Epithelial cell of proximal tubule (primary cell): Measurements from ENCODE around the gene NIPBL. TPM values are rescaled to one million over a fixed set of nuclear protein-coding genes. Genes with fewer than 3 reads are reported as not detected.
"Not testable (repeated sequence)": the region's sequence is repeated elsewhere in the genome, so short reads cannot be mapped to it uniquely, and the experiment has no call there.

ENCODE experiments used
- DNase-seq: peaks from one replicate; pipeline ENCODE4 v3.0.0-alpha.2; 2011; ENCODE audit warnings: low read depth
- H3K4me3 ChIP-seq: 2 replicates; pipeline ENCODE4 v1.5.1; 2011; ENCODE audit warnings: low read depth, mild to moderate bottlenecking, low read length
- total RNA-seq: library from RNA; depleted of rRNA; stranded (reverse); fragments of >200 nt; gene quantifications from 2 replicates; pipeline ENCODE4 v1.2.3, GENCODE V29; 2015
- TF ChIP-seq, protein P1 (sequence below): conservative IDR thresholded peaks from 2 replicates; pipeline ENCODE4 v1.5.1; 2012; ENCODE audit warnings: low read depth, mild to moderate bottlenecking, low read length

Gene NIPBL
- total RNA-seq, 1 donor from 2014 or later = 6.9 TPM

DNA sequence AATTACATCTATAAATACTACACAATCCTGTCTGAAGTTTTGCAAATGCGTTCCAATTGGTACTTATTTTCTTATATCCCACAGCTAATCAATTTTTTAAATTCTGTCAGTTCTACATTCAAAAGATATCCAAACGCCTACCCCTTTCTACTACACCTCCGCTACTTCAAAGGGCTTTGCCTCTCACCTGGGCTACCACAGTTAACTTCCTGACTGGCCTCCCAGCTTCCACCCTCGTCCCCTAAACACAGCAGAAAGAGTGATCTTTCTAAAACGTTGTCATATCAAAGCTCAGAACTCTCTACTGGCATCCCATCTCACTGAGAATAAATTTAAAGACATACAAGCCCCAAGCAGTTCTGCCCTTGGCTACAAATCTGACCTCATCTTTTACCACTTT lies 32.3 kb upstream of the NIPBL start:
- no peak for DNase-seq
- TF ChIP-seq, protein P1, sequence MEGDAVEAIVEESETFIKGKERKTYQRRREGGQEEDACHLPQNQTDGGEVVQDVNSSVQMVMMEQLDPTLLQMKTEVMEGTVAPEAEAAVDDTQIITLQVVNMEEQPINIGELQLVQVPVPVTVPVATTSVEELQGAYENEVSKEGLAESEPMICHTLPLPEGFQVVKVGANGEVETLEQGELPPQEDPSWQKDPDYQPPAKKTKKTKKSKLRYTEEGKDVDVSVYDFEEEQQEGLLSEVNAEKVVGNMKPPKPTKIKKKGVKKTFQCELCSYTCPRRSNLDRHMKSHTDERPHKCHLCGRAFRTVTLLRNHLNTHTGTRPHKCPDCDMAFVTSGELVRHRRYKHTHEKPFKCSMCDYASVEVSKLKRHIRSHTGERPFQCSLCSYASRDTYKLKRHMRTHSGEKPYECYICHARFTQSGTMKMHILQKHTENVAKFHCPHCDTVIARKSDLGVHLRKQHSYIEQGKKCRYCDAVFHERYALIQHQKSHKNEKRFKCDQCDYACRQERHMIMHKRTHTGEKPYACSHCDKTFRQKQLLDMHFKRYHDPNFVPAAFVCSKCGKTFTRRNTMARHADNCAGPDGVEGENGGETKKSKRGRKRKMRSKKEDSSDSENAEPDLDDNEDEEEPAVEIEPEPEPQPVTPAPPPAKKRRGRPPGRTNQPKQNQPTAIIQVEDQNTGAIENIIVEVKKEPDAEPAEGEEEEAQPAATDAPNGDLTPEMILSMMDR = no peak
- no peak overlapping the region for H3K4me3 ChIP-seq

DNA sequence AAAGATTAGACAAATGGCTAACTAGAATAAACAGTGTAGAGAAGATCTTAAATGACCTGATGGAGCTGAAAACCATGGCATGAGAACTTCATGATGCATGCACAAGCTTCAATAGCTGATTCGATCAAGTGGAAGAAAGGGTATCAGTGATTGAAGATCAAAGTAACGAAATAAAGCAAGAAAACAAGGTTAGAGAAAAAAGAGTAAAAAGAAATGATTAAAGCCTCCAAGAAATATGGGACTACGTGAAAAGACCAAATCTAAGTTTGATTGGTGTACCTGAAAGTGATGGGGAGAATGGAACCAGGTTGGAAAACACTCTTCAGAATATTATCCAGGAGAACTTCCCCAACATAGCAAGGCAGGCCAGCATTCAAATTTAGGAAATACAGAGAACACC lies 28.0 kb upstream of the NIPBL start:
- not testable (repeated sequence) for H3K4me3 ChIP-seq, DNase-seq

DNA sequence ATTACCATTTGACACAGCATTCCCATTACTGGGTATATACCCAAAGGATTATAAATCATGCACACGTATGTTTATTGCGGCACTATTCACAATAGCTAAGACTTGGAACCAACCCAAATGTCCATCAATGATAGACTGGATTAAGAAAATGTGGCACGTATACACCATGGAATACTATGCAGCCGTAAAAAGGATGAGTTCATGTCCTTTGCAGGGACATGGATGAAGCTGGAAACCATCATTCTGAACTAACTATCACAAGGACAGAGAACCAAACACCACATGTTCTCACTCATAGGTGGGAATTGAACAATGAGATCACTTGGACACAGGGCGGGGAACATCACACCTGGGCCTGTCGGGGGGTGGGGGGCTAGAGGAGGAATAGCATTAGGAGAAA lies 23.7 kb upstream of the NIPBL start:
- not testable (repeated sequence) for DNase-seq, H3K4me3 ChIP-seq

DNA sequence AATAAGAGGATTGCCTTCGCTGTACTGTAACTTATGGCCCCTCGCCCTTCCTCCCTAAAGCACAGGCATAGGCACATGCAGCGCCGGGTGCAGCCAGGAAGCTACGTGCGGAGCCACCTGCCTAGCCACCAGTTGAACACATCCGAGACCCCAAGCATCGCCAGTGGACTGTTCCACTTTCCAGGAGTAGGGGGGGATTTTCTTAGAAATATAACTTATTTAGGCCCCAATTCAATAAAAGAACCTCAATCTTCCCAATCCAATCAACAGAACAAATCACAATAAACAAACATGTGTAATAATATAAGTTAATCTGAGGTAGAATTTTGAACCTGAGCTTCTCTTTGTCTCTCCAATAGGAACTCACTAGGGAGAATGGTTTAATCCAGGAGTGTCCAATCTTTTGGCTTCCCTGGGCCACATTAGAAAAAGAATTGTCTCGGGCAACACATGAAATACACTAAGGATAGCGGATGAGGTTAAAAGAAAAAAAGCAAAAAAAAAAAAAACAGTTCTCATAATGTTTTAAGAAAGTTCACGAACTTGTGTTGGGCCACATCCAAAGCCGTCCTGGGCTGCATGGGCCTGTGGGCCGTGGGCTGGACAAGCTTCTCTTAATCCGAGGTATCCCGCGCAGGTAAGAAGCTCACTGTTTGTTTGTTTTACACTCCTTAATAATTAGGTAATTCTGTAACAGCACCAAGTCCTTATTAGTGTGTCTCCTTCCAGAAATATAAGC lies 22.0 kb upstream of the NIPBL start:
- TF ChIP-seq, protein P1 = no peak
- H3K4me3 ChIP-seq = no peak overlapping the region
- no peak for DNase-seq

DNA sequence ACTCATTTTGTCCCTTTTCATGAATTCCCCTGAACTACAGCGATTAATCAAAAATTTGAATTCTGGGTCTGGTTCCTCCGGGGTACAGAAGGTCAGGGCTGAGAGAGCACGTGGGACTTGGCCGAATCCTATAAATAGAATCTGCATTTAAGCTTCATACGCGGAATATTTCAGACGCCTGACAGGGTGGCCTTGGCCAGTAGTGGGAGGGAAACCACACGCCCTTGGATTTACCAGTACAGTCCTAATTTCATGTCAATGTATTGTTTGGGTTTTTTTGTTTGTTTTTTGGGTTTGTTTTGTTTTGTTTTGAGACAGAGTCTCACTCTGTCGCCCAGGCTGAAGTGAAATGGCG lies 21.5 kb upstream of the NIPBL start:
- TF ChIP-seq, protein P1 = no peak
- DNase-seq = no peak
- H3K4me3 ChIP-seq = no peak overlapping the region

DNA sequence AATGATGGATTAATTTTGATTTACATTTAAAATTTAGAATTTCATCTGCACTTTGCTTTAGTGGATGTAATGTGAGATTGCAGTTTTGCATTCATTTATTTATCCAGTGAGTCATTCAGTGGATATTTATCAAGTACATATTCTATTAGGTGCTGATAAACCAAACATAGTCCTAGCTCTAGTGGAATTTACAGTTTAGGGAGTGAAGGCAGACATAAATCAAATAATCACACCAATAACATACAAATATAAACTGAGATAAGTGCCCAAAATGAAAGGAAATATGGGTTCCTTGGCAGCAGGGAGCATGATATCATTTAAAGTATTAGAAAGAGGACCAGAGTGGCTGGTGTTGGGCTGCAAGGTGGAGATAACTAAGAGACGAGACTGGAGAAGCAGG lies 14.7 kb upstream of the NIPBL start:
- TF ChIP-seq, protein P1 = no peak
- DNase-seq = no peak
- H3K4me3 ChIP-seq = no peak overlapping the region

DNA sequence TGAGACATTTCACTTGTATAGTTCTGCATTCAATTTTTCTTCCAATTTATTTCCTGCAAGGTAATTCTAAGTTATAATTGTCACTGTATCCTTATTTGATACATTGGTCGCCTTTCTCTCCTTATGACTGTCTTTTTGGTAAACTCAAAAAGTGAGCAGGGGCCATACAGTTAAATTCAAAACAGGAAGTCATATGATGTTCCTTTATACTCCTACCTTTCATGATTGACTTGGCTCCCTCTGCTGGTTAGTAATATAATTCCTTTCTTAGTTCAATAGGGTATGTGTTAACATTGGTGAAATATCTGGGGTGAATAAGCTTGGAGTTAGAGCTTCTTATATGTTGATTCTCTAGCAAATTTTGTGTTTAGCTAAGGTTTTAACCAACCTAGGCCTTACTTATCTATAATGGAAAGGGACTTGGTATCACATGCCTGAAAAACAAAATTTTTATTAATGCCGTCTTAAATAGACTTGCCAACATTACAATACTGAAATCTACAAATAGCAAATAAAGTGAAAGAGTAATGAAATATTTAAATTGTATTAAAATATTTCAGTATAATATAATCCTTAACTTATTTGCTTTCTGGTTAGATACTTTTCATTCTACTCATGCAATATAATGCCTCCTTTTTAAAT lies 6.0 kb upstream of the NIPBL start:
- no peak overlapping the region for H3K4me3 ChIP-seq
- TF ChIP-seq, protein P1 = peak; percentile 65
- no peak for DNase-seq

DNA sequence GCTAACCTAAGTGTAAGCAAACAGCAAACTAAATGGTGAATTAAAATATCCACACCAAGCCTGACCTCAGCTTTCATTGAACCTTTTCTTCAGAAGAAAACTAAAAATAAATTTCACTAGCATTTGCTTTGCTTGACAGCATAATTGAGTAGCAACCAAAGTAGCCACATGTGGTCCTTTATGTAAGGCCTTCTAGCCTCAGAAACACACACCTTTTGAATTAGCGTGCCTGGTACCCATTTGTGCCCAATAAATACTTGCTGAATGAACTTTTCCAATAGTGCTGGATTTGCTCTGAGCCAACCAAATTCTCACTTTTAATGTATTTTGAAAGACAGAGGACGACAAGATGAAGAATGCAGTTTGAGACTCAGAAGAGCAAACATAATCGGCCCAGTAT lies 2.1 kb upstream of the NIPBL start:
- DNase-seq = no peak
- peak overlapping the region; percentile 85 for H3K4me3 ChIP-seq
- TF ChIP-seq, protein P1 = no peak
